Activated CD8-positive, alpha-beta T cell treated with anti-CD3 and anti-CD28 coated beads for 36 hours (primary cell): ENCODE measurements around the gene SUPT4H1. TPM values are rescaled to one million over a fixed set of nuclear protein-coding genes. Genes with fewer than 3 reads are reported as not detected.

Source experiments
- ATAC-seq: fragments of 200-7000 bp; cut with Tn5 transposase; one replicate; pipeline ENCODE4 v1.10.0; 2021; ENCODE audit warnings: mild to moderate bottlenecking, moderate library complexity
- CTCF ChIA-PET: fragments of 350-600 bp; sonication (Branson Sonifier 250); formaldehyde crosslinking; loops from one replicate; lab custom pipeline; 2021; ENCODE audit warnings: antibody characterized with exemption; lab: Charles Lee
- POLR2A ChIA-PET: fragments of 350-600 bp; sonication (Branson Sonifier 250); formaldehyde crosslinking; loops from one replicate; lab custom pipeline; 2021; ENCODE audit warnings: antibody characterized with exemption; lab: Charles Lee
- DNase-seq: peaks from one replicate; pipeline ENCODE4 v3.0.0-alpha.2; 2020
- H3K27ac Mint-ChIP-seq: one replicate; pipeline ENCODE4 v1.8.0; 2021; ENCODE audit warnings: mild to moderate bottlenecking, mixed read lengths
- H3K27me3 Mint-ChIP-seq: one replicate; pipeline ENCODE4 v1.8.0; 2021; ENCODE audit warnings: mixed read lengths
- H3K36me3 Mint-ChIP-seq: one replicate; pipeline ENCODE4 v1.8.0; 2021; ENCODE audit warnings: low read depth, mixed read lengths
- H3K4me1 Mint-ChIP-seq: one replicate; pipeline ENCODE4 v1.8.0; 2021; ENCODE audit warnings: low read depth, mixed read lengths
- H3K4me3 Mint-ChIP-seq: one replicate; pipeline ENCODE4 v1.8.0; 2021; ENCODE audit warnings: mild to moderate bottlenecking, moderate library complexity, mixed read lengths
- H3K9me3 Mint-ChIP-seq: one replicate; pipeline ENCODE4 v1.8.0; 2021; ENCODE audit warnings: mixed read lengths
- CTCF ChIP-seq: fragments of 200-600 bp; IDR thresholded peaks from one replicate; pipeline ENCODE4 v1.8.0; 2022; ENCODE audit warnings: antibody characterized with exemption, mild to moderate bottlenecking
- intact Hi-C: fragments of 100-400 bp; cut with micrococcal nuclease; formaldehyde crosslinking; loops from one replicate; pipeline ENCODE4 v1.10.0; 2022
- total RNA-seq, 2 experiments: library from RNA; stranded (reverse); gene quantifications; one replicate each; pipeline ENCODE4 v1.2.3, GENCODE V29; 2021

Gene SUPT4H1
- total RNA-seq, 2 experiments from 2014 or later, result 104 to 110 TPM

- peak overlapping the region; percentile 81 for H3K4me3 Mint-ChIP-seq
Observed at GRCh38 chr17:58329810-58330537, 22.0 kb downstream of the SUPT4H1 start.

GRCh38 chr17:58329035-58329809, 22.8 kb downstream of the SUPT4H1 start:
- intact Hi-C loops, result loop anchor here (1.0 to 2.0 kb wide), 2 partner anchors 10 to 16 kb away; no protein-coding TSS in a partner anchor
- Mint-ChIP-seq H3K4me3 (peak overlapping the region; percentile 81), H3K27me3 (peaks cover 7% of the 10 kb centered on the region), H3K4me1 (peaks cover 40% of the 10 kb centered on the region), H3K36me3 (peaks cover 47% of the 10 kb centered on the region), H3K27ac (peak overlapping the region; percentile 96), H3K9me3 (no peaks in the 10 kb centered on the region)
- POLR2A ChIA-PET, result interaction anchor here (0.7 to 26.8 kb wide), 8 partner anchors 10 to 956 kb away, joined by 3 to 1558 read pairs (median 6); partner anchors contain the start of genes RNF43 and SUPT4H1
- peak; percentile 48 for ATAC-seq
- peak; percentile 95 for DNase-seq
- CTCF ChIA-PET, result interaction anchor here (3.2 to 4.0 kb wide), 3 partner anchors 8 to 15 kb away, joined by 19 to 56 read pairs (median 38); no protein-coding TSS in a partner anchor
- peak; percentile 57 for TF ChIP-seq CTCF

More at GRCh38 chr17:58329810-58330537, 22.0 kb downstream of the SUPT4H1 start:
- ATAC-seq, result peak; percentile 24
- Mint-ChIP-seq H3K27ac (peak overlapping the region; percentile 96), H3K4me1 (peaks cover 39% of the 10 kb centered on the region), H3K9me3 (no peaks in the 10 kb centered on the region), H3K27me3 (peaks cover 7% of the 10 kb centered on the region), H3K36me3 (peaks cover 54% of the 10 kb centered on the region)
- POLR2A ChIA-PET, result interaction anchor here (1.8 to 26.8 kb wide), 5 partner anchors 5 to 301 kb away, joined by 6 to 1558 read pairs (median 496); partner anchors contain the start of genes RNF43, SUPT4H1 and TSPOAP1
- TF ChIP-seq CTCF, result no peak
- intact Hi-C loops, result loop anchor here (1.0 to 10.0 kb wide), 4 partner anchors 9 to 775 kb away; partner anchors contain the start of gene TRIM37
- CTCF ChIA-PET, result interaction anchor here (4.7 kb wide), 1 partner anchor 14 kb away, joined by 68 read pairs; no protein-coding TSS in a partner anchor
- peak; percentile 81 for DNase-seq

- no peaks in the 10 kb centered on the region for H3K9me3 Mint-ChIP-seq
- H3K36me3 Mint-ChIP-seq, result peaks cover 42% of the 10 kb centered on the region
- H3K4me1 Mint-ChIP-seq, result peaks cover 40% of the 10 kb centered on the region
- ChIA-PET POLR2A (interaction anchor here (0.7 to 26.8 kb wide), 19 partner anchors 11 to 955 kb away, joined by 3 to 1558 read pairs (median 4); partner anchors contain the start of genes HSF5, RNF43 and SUPT4H1), CTCF (interaction anchor here (0.7 to 4.0 kb wide), 11 partner anchors 9 to 159 kb away, joined by 3 to 56 read pairs (median 6); partner anchors contain the start of genes HSF5, RNF43 and SUPT4H1)
- intact Hi-C loops, result loop anchor here (1.0 to 2.0 kb wide), 2 partner anchors 11 to 16 kb away; no protein-coding TSS in a partner anchor
- DNase-seq (peak; percentile 94), ATAC-seq (peak; percentile 5)
- TF ChIP-seq CTCF, result no peak
- H3K4me3 Mint-ChIP-seq, result peak within 1 kb of the TSS; percentile 81
- peak within 1 kb of the TSS; percentile 96 for H3K27ac Mint-ChIP-seq
- peaks cover 7% of the 10 kb centered on the region for H3K27me3 Mint-ChIP-seq
Observed at GRCh38 chr17:58328195-58329034, 23.6 kb downstream of the SUPT4H1 start, which contains the start of gene TSPOAP1. Gene TSPOAP1, minus strand, starts transcription at chr17:58328795. Its CDS starts 875 bp downstream, at chr17:58327920.
